ENCODE data around the gene NRBF2. TPM values are rescaled to one million over a fixed set of nuclear protein-coding genes. Genes with fewer than 3 reads are reported as not detected.
"Not testable (repeated sequence)": the region's sequence is repeated elsewhere in the genome, so short reads cannot be mapped to it uniquely, and the experiment has no call there.

Gene NRBF2
- 29.1 and 29.9 TPM in 2 replicates for total RNA-seq

DNA sequence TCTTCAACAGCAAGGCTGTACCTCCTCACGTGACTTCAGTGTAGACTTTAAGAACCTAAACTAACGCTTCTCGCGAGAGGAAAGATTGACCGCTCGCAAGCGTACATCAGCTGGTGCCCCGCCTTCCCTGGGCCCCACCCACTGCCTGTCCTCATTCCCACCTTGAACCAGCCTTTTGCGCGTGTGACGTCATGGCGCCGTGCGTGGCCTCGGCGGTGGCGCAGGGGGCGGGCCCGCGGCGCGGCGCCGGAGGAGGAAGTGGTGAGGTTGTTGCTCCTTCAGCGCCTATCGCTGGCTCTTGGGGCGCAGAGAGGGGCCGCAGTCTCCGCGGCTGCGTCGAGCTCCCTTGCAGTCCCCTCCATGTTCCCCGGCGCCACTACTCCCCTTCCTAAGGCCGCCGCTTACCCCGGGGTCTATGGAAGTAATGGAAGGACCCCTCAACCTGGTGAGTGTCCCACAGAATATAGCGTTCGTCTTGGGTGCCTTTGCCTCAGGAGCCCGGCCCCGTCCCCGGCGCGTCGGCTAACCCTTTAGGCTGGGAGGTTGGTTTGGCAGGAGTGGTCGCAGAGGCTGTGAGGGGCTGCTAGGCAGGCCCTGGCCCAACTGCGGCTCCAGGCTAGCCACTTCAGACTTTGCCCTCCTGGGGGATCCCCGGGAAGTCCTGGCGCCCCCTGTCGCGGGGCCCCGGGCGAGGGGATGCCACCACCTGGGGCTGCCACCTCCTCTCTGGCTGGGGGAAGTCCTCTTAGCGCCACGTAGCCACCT is at the start of gene NRBF2:
Gene NRBF2, plus strand, starts transcription at position 273 of the 765 bp plus-strand sequence. Its CDS starts 143 bp downstream, at position 416.
- intact Hi-C loops (cut with micrococcal nuclease): no loop called here
- H3K36me3 Mint-ChIP-seq (ENCODE audit: low read depth): peaks cover 7% of the 10 kb centered on the region
- peak within 1 kb of the TSS; percentile 95 for H3K4me3 Mint-ChIP-seq
- H3K27ac Mint-ChIP-seq: peak within 1 kb of the TSS; percentile 96
- H3K9me3 Mint-ChIP-seq: peaks cover 8% of the 10 kb centered on the region
- DNase-seq: peak; percentile 99
- H3K27me3 Mint-ChIP-seq: no peaks in the 10 kb centered on the region
- peaks cover 27% of the 10 kb centered on the region for H3K4me1 Mint-ChIP-seq

DNA sequence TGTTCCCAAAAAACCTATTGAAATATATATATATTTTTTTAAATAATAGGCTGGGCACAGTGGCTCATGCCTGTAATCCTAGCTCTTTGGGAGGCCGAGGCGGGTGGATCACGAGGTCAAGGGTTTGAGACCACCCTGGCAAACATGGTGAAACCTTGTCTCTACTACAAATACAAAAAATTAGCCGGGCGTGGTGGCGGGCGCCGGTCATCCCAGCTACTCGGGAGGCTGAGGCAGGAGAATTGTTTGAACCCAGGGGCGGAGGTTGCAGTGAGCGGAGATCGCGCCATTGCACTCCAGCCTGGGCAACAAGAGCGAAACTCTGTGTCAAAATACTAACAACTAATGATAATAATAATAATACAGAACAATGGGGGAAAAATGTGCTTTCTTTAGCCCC is 49.7 kb upstream of the NRBF2 start:
- H3K27ac Mint-ChIP-seq; H3K9me3 Mint-ChIP-seq; H3K4me1 Mint-ChIP-seq; H3K4me3 Mint-ChIP-seq; H3K36me3 Mint-ChIP-seq (ENCODE audit: low read depth); DNase-seq: not testable (repeated sequence)
- intact Hi-C loops (cut with micrococcal nuclease): loop anchor here (5.0 kb wide), 2 partner anchors 74 to 591 kb away; no protein-coding TSS in a partner anchor
- H3K27me3 Mint-ChIP-seq: peaks cover 30% of the 10 kb centered on the region

DNA sequence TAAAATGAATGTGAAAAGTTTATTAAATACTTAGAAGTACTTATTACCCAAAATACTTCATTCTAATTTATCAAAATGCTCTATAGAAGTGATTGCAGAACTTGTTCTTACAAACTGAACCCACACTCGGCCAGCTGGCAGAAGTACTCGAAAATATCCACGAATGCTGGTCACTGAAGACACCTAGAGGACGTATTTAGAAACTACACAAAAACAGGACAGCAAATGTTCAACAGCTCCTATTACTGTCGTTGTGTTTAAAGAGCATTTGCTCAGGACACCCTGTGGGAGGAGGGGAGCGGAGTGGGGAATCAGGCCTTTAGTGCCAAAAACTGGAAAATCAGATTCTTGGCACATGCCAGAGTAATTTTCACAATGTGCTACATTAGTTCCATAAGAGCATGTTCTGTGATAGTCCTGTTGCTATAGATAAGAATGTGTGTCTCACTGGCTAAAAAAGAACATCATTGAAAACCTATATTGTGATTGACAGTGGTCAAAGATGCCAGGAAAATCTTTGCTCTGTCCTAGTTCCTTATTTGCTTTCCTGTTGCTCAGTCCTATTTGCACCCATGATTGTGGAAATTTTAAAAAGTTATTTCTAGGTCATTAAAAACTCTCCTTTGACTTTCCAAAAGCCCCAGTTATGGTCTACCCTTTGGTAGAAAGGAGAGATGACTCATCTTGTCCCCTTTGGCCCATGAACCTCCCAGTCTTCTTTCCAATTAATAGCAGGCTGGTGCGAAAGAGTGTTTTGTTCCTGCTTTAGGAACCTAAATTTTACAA is 49.0 kb upstream of the NRBF2 start:
- Mint-ChIP-seq H3K4me1 (no peaks in the 10 kb centered on the region), H3K27me3 (peaks cover 33% of the 10 kb centered on the region), H3K4me3 (no peak overlapping the region), H3K27ac (no peak overlapping the region), H3K9me3 (no peaks in the 10 kb centered on the region), H3K36me3 (ENCODE audit: low read depth) (no peaks in the 10 kb centered on the region)
- DNase-seq: peak; percentile 79
- intact Hi-C loops (cut with micrococcal nuclease): loop anchor here (1.0 to 5.0 kb wide), 7 partner anchors 73 to 647 kb away; no protein-coding TSS in a partner anchor

DNA sequence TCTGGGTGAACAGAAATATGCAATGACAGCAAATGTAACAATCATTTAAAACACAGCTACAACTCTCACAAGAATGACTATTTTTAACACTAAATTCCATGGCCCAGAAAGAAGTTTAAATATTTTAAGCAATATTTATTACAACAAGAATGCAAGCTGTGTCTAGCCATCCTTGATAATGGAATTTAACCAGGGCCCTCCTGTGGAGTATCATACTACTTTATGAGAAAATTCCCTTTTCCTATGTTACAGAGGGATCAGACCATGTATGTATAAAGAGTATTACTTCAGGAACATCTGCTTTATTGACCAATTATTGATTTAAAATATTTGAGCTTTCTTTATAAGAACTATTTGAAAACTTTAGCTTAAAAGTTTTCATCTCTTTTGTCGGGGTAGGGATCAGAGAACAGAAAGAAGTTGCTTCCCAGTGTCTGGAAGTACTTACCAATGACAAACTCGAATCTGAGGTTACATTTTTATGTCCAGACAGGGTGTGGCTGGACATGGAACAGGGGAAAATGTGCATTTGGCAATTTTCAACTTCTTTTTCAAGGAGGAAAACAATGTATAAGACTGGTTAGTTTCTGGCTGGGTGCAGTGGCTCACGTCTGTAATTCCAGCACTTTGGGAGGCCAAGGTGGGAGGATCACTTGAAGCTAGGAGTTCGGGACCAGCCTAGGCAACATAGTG is 48.3 kb upstream of the NRBF2 start:
- H3K36me3 Mint-ChIP-seq (ENCODE audit: low read depth): no peaks in the 10 kb centered on the region
- no peak for DNase-seq
- H3K27ac Mint-ChIP-seq: no peak overlapping the region
- no peaks in the 10 kb centered on the region for H3K9me3 Mint-ChIP-seq
- intact Hi-C loops (cut with micrococcal nuclease): loop anchor here (1.0 to 5.0 kb wide), 7 partner anchors 72 to 648 kb away; no protein-coding TSS in a partner anchor
- H3K27me3 Mint-ChIP-seq: peaks cover 36% of the 10 kb centered on the region
- no peaks in the 10 kb centered on the region for H3K4me1 Mint-ChIP-seq
- no peak overlapping the region for H3K4me3 Mint-ChIP-seq

DNA sequence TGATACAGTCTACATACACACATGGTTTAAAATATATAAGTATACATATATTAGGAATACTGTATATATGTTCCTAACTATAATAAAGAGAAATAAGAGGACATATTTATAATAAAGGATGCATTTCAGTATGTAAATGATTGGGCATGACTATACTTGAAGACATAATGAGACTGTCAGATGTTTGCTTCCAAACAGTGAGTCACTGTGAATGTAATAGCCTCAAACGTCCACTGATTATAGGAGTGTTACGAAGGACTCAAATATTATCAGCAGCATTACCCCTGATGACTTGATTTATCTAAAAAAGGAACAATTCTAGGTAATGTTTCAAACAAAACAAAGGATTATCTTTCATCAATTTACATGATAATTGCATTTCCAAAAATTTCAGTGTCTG is 39.9 kb upstream of the NRBF2 start:
- Mint-ChIP-seq H3K36me3 (ENCODE audit: low read depth) (no peaks in the 10 kb centered on the region), H3K4me3 (no peak overlapping the region), H3K9me3 (no peaks in the 10 kb centered on the region), H3K27me3 (peaks cover 16% of the 10 kb centered on the region), H3K27ac (no peak overlapping the region), H3K4me1 (no peaks in the 10 kb centered on the region)
- intact Hi-C loops (cut with micrococcal nuclease): no loop called here
- DNase-seq: no peak

DNA sequence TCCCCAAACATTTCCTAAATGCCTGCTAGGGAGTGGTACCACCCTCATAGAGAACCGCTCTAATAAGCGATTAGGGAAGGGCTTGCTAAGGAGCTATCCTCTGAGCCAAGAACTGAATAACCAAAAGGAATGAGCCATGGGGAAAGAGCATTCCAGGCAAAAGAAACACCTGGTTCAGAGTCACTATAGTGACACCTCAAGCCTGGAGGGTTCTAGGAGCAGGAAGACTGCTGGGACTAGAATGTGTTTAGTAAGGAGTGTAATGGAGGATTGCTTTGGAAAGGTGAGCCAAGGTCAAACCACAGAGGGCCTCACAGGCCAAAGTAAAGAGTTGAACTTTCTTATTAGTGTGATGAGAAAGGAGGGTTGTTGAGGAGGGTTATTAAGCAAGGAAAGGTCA is 38.7 kb upstream of the NRBF2 start:
- no peaks in the 10 kb centered on the region for H3K36me3 Mint-ChIP-seq (ENCODE audit: low read depth)
- no peak overlapping the region for H3K4me3 Mint-ChIP-seq
- H3K27ac Mint-ChIP-seq: no peak overlapping the region
- H3K9me3 Mint-ChIP-seq: no peaks in the 10 kb centered on the region
- DNase-seq: no peak
- intact Hi-C loops (cut with micrococcal nuclease): no loop called here
- no peaks in the 10 kb centered on the region for H3K4me1 Mint-ChIP-seq
- peaks cover 11% of the 10 kb centered on the region for H3K27me3 Mint-ChIP-seq

DNA sequence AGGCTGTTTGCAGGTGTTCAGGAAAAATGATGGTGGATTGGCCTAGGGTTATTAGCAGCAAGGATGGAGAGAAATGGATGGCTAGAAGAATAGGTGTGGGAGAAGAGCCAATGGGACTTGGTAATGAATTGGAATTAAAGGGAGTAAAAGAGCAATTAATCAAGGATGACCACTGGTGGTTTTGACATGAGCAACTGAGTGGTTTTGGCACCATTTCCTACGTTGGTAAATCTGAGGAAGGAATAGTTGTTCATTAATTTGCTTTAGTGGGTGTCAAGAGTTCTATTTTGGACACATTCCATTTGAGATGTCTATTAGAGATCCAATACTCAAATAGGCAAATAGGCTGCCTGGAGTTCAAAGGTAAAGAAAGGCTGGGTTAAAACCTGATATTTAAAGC is 38.2 kb upstream of the NRBF2 start:
- Mint-ChIP-seq H3K27me3 (peaks cover 9% of the 10 kb centered on the region), H3K36me3 (ENCODE audit: low read depth) (no peaks in the 10 kb centered on the region), H3K9me3 (no peaks in the 10 kb centered on the region), H3K4me1 (no peaks in the 10 kb centered on the region), H3K4me3 (no peak overlapping the region), H3K27ac (no peak overlapping the region)
- intact Hi-C loops (cut with micrococcal nuclease): no loop called here
- DNase-seq: no peak

DNA sequence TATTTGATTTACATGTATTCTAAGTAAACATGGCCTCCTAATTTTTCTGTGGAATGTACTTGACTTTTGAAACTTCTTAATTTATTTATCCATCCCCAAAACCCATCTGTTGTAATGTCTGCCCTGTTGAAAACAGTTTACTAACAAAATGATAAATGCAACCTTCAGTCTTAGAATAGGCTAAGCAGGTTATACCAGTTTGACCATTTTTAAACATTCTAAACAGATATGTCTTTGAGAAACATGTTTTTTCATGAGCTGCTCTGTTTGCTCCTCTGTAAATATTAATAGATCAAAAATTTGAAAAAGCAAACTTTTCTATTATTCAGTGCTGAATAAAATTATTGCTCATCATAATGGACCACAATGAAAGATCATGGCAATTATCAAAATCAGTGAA is 33.4 kb upstream of the NRBF2 start:
- Mint-ChIP-seq H3K9me3 (no peaks in the 10 kb centered on the region), H3K4me1 (peaks cover 4% of the 10 kb centered on the region), H3K4me3 (no peak overlapping the region), H3K27me3 (peaks cover 16% of the 10 kb centered on the region), H3K36me3 (ENCODE audit: low read depth) (no peaks in the 10 kb centered on the region), H3K27ac (no peak overlapping the region)
- DNase-seq: no peak
- intact Hi-C loops (cut with micrococcal nuclease): no loop called here

DNA sequence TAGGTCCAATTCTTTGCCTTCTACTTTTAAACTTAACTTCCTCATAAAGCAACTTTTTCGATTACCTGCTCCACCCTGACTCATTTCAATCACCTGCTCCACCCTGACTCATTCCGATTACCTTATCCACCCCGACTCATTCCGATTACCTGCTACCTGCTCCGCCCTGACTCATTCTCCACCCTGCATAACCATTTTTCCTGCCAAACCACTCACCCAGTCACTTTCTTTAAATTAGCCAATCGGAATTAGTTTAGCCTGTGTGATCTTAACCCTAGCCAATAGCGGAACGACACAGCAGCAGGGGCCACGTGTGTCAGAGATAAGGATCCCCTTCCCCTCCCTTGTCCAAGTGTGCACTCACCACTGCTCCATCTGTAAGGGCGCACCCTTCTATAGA is 32.0 kb upstream of the NRBF2 start:
- H3K9me3 Mint-ChIP-seq; H3K27ac Mint-ChIP-seq; H3K4me1 Mint-ChIP-seq; intact Hi-C loops (cut with micrococcal nuclease); H3K36me3 Mint-ChIP-seq (ENCODE audit: low read depth); DNase-seq; H3K4me3 Mint-ChIP-seq: not testable (repeated sequence)
- H3K27me3 Mint-ChIP-seq: peaks cover 12% of the 10 kb centered on the region

DNA sequence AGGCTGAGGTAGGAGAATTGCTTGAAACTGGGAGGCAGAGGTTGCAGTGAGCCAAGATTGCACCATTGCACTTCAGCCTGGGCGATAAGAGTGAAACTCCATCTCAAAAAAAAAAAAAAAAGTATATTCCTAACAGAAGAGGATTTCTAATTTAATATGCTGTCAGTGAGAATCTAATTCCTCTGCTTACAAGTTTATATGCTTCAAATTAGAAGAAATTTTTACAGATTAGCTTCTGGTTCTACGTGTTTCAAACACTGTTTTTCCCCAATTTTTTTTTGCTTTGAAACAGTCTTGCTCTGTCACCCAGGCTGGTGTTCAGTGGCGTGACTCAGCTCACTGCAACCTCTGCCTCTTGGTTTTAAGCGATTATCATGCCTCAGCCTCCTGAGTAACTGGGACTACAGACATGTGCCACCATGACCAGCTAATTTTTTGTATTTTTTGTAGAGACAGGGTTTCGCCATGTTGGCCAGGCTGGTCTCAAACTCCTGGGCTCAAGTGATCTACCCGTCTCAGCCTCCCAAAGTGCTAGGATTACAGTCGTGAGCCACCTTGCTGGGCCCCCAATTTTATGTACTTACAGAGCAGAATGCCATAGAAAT is 30.7 kb upstream of the NRBF2 start:
- intact Hi-C loops (cut with micrococcal nuclease); H3K4me3 Mint-ChIP-seq; H3K4me1 Mint-ChIP-seq; H3K36me3 Mint-ChIP-seq (ENCODE audit: low read depth); H3K27ac Mint-ChIP-seq; DNase-seq; H3K9me3 Mint-ChIP-seq: not testable (repeated sequence)
- H3K27me3 Mint-ChIP-seq: peaks cover 14% of the 10 kb centered on the region

DNA sequence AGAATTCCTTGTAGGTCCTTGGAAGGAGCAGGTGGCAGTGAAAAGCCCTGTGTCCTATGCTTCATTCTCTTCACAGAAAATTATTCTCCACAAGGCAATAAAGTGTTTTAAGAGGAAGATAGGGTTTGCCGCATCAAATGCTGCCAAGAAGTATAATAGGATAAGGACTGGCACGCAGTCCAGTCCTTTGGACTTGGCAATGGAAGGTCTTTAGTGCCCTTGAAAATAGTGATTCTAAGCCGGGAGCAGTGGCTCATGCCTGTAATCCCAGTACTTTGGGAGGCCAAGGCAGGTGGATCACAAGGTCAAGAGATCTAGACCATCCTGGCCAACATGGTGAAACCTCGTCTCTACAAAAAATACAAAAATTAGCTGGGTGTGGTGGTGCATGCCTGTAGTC is 29.9 kb upstream of the NRBF2 start:
- H3K4me3 Mint-ChIP-seq; H3K27ac Mint-ChIP-seq; H3K9me3 Mint-ChIP-seq; H3K4me1 Mint-ChIP-seq; DNase-seq; H3K36me3 Mint-ChIP-seq (ENCODE audit: low read depth); intact Hi-C loops (cut with micrococcal nuclease): not testable (repeated sequence)
- peaks cover 14% of the 10 kb centered on the region for H3K27me3 Mint-ChIP-seq

DNA sequence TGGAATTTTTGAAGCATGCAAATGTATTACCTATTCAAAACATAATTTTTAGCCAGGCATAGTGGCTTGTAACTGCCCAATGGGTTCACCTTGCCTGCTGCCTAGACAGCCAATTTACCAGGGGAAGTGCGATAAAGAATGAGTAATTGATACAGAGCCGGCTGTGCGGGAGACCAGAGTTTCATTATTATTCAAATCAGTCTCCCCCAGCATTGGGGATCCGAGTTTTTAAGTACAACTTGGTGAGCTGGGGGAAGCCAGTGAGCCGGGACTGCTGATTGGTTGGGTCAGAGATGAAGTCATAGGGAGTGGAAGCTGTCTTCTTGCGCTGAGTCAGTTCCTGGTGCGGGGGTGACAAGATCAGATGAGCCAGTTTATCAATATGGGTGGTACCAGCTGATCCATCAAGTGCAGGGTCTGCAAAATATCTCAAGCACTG is 29.1 kb upstream of the NRBF2 start:
- no peaks in the 10 kb centered on the region for H3K36me3 Mint-ChIP-seq (ENCODE audit: low read depth)
- no peaks in the 10 kb centered on the region for H3K9me3 Mint-ChIP-seq
- no peak overlapping the region for H3K4me3 Mint-ChIP-seq
- H3K4me1 Mint-ChIP-seq: peaks cover 4% of the 10 kb centered on the region
- DNase-seq: no peak
- H3K27ac Mint-ChIP-seq: peak overlapping the region; percentile 18
- peaks cover 14% of the 10 kb centered on the region for H3K27me3 Mint-ChIP-seq
- intact Hi-C loops (cut with micrococcal nuclease): no loop called here

DNA sequence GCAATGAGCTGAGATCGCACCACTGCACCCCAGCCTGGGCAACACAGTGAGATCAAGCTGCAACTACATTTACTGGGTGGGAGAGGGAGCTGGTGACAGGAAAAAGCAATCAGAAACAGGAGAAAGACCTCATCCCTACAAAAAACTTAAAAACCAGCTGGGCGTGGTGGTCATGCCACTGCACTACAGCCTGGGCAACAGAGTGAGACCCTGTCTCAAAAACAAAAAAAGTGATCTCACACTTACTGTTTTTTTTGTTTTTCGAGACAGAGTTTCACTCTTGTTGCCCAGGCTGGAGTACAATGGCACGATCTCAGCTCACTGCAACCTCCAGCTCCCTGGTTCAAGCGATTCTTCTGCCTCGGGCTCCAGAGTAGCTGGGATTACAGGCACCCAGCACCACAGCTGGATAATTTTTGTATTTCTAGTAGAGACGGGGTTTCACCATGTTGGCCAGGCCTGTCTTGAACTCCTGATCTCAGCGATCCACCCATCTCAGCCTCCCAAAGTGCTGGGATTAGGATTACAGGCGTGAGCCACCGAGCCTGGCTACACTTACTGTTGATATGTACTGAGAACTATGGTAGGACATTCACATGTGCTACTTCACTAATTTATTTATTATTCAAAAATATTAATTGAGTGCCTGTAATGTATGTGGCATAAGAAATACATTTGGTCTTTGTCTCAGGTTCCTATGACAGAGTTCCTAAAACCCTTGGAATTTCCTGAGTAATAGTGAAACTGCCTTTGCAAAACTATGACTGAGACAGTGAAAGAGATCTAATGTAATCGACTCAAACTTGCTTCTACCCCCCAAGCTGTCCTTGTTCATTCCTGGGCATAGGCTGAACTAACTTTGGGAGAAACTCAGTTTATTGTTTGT is 27.7 kb upstream of the NRBF2 start:
- no peak for DNase-seq
- H3K4me1 Mint-ChIP-seq: peaks cover 4% of the 10 kb centered on the region
- no peak overlapping the region for H3K4me3 Mint-ChIP-seq
- no peaks in the 10 kb centered on the region for H3K36me3 Mint-ChIP-seq (ENCODE audit: low read depth)
- H3K9me3 Mint-ChIP-seq: no peaks in the 10 kb centered on the region
- intact Hi-C loops (cut with micrococcal nuclease): no loop called here
- peaks cover 12% of the 10 kb centered on the region for H3K27me3 Mint-ChIP-seq
- no peak overlapping the region for H3K27ac Mint-ChIP-seq
